ENCODE measurements around the gene LDLRAP1. TPM values are rescaled to one million over a fixed set of nuclear protein-coding genes. Genes with fewer than 3 reads are reported as not detected.

LDLRAP1 gene
- total and polyA plus RNA-seq, 7 experiments from 2014 or later, result 28.1 to 853 (median 301) TPM

DNA sequence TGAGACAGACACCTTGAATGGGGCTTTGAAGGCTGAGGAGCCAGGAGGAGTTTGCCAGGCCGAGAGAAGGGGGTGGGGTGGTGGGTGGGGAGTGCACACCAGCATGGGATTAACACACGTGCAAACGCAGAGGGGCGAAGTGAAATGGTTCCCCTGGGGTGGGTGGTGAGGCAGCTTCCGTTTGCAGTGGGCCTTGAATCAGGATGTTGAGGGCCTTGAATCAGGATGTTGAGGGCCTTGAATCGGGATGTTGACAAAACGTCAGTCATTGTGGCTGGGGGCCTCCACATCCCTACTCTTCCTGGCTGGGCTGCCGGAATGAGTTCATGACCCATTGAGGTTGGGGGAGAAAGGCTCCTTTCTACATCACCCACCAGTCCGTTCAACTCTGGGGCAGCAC lies 16.6 kb downstream of the LDLRAP1 start:
- H3K27ac ChIP-seq (ENCODE audit: low read depth, low read length), result peak overlapping the region; percentile 83
- intact Hi-C loops (cut with micrococcal nuclease), result loop anchor here in 1 of 2 donors (5.0 to 10.0 kb wide), 4 partner anchors 313 to 1145 kb away; partner anchors contain the start of genes NIPAL3, RSRP1, SRRM1 and STPG1
- no peak overlapping the region for H3K4me3 ChIP-seq (ENCODE audit: low read length)
- peak overlapping the region in 9 of 10 donors; percentile 17 to 99 (median 70) for H3K4me3 Mint-ChIP-seq
- ChIA-PET POLR2A (interaction anchor here (7.3 to 15.3 kb wide), 2 partner anchors 8 to 15 kb away, joined by 137 to 442 read pairs; partner anchors contain the start of gene LDLRAP1), CTCF (interaction anchor here (1.2 kb wide), 1 partner anchor 9 kb away, joined by 3 read pairs; no protein-coding TSS in a partner anchor)
- H3K27me3 ChIP-seq (ENCODE audit: control insufficient read depth in 2 of 2, insufficient read depth in 2 of 2, low read length in 2 of 2), result no peaks in the 10 kb centered on the region
- peak in 1 of 9 donors; percentile 28 for DNase-seq
- H3K27me3 Mint-ChIP-seq, result no peaks in the 10 kb centered on the region
- peaks cover 74 to 84% of the 10 kb centered on the region in 2 donors for H3K4me1 ChIP-seq (ENCODE audit: control insufficient read depth in 2 of 2, insufficient read depth in 2 of 2, low read length in 2 of 2)
- ATAC-seq, result no peak
- peaks cover 0 to 2% (median 0%) of the 10 kb centered on the region in 11 donors for H3K9me3 Mint-ChIP-seq
- H3K9me3 ChIP-seq (ENCODE audit: control insufficient read depth in 2 of 3, low read length in 3 of 3), result no peaks in the 10 kb centered on the region
- H3K36me3 Mint-ChIP-seq, result peaks cover 12 to 52% (median 37%) of the 10 kb centered on the region in 5 donors
- peak overlapping the region in 8 of 9 donors; percentile 90 to 99 (median 98) for H3K27ac Mint-ChIP-seq
- H3K36me3 ChIP-seq (ENCODE audit: control insufficient read depth in 2 of 3, insufficient read depth in 3 of 3, low read length in 3 of 3), result peaks cover 5 to 62% (median 14%) of the 10 kb centered on the region in 3 experiments
- peaks cover 56 to 89% (median 69%) of the 10 kb centered on the region in 7 donors for H3K4me1 Mint-ChIP-seq

DNA sequence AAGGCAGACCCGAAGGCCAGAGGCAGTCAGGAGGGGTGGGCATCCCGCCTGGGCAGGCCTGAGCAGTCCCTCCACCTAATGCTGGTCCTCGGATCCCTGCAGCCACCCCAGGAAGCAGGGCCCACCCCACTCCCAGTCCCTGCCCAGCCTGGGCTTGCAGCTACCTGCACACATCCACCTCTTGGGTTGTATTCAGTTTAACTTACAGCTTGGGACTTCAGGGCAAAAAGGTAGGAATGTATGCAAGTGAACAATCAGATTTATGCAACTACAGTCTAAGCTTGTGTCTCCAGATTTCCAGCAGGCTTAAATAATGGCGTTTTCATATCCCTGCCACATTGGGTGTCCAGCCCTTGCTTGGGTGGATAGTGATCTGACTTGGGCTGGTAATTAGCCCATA lies 17.4 kb downstream of the LDLRAP1 start:
- peak overlapping the region in 9 of 10 donors; percentile 80 to 100 (median 98) for H3K4me3 Mint-ChIP-seq
- Histone ChIP-seq H3K27ac (ENCODE audit: low read depth, low read length) (peak overlapping the region; percentile 83), H3K4me1 (ENCODE audit: control insufficient read depth in 2 of 2, insufficient read depth in 2 of 2, low read length in 2 of 2) (peaks cover 70 to 89% of the 10 kb centered on the region in 2 donors), H3K36me3 (ENCODE audit: control insufficient read depth in 2 of 3, insufficient read depth in 3 of 3, low read length in 3 of 3) (peaks cover 5 to 56% (median 14%) of the 10 kb centered on the region in 3 experiments), H3K27me3 (ENCODE audit: control insufficient read depth in 2 of 2, insufficient read depth in 2 of 2, low read length in 2 of 2) (no peaks in the 10 kb centered on the region), H3K9me3 (ENCODE audit: control insufficient read depth in 2 of 3, low read length in 3 of 3) (no peaks in the 10 kb centered on the region), H3K4me3 (ENCODE audit: low read length) (peak overlapping the region; percentile 65)
- no peaks in the 10 kb centered on the region for H3K27me3 Mint-ChIP-seq
- peaks cover 0 to 2% (median 0%) of the 10 kb centered on the region in 11 donors for H3K9me3 Mint-ChIP-seq
- ChIA-PET POLR2A (interaction anchor here (0.8 to 15.3 kb wide), 4 partner anchors 9 to 129 kb away, joined by 3 to 442 read pairs (median 5); partner anchors contain the start of gene LDLRAP1), CTCF (interaction anchor here (0.8 to 1.3 kb wide), 4 partner anchors 9 to 57 kb away, joined by 3 to 7 read pairs (median 4); partner anchors contain the start of gene LDLRAP1)
- no peak for ATAC-seq
- intact Hi-C loops (cut with micrococcal nuclease), result loop anchor here in 1 of 2 donors (5.0 to 10.0 kb wide), 4 partner anchors 313 to 1146 kb away; partner anchors contain the start of genes NIPAL3, RSRP1, SRRM1 and STPG1
- H3K27ac Mint-ChIP-seq, result peak overlapping the region; percentile 90 to 99 (median 98)
- peaks cover 12 to 51% (median 36%) of the 10 kb centered on the region in 5 donors for H3K36me3 Mint-ChIP-seq
- no peak for DNase-seq
- peaks cover 59 to 88% (median 71%) of the 10 kb centered on the region in 7 donors for H3K4me1 Mint-ChIP-seq

DNA sequence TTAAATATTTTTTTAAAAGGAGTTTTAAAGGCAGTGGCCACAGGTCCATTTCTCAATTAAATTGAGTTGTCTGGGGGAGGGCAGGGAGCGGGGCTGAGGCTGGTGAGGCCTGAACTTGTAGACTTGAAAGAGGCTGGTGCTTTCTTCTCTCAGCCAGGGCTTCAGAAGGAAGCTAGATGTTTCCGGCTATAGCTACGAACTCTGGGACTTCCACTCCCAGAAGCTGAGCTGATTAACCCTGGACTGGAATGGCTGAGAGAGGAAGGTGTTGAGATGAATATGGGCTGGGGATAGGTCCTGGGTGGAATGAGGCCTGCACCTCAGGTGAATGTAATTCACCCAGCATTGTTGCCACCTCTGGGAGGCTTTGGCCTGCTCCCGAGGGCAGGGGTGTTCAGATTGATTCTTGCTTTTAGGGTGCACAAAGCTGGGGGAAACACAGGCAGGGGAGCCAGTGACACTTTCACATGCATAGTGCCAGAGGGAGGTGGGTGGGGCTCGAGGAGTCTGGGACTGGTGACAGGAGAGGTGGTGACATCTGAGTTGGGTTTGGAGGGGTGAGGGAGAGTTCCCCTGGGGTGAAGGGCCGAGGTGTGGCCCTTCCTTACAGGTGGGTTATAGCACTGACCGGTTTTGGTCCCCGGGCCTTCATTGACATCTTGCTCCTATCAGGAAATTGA lies 18.2 kb downstream of the LDLRAP1 start:
- peak overlapping the region; percentile 90 to 99 (median 98) for H3K27ac Mint-ChIP-seq
- H3K4me3 Mint-ChIP-seq, result peak overlapping the region; percentile 80 to 100 (median 98)
- peaks cover 18 to 54% (median 34%) of the 10 kb centered on the region in 5 donors for H3K36me3 Mint-ChIP-seq
- H3K27ac ChIP-seq (ENCODE audit: low read depth, low read length), result peak overlapping the region; percentile 83
- peaks cover 69 to 83% of the 10 kb centered on the region in 2 donors for H3K4me1 ChIP-seq (ENCODE audit: control insufficient read depth in 2 of 2, insufficient read depth in 2 of 2, low read length in 2 of 2)
- H3K4me3 ChIP-seq (ENCODE audit: low read length), result peak overlapping the region; percentile 65
- ATAC-seq (no peak), DNase-seq (peak in 3 of 9 donors; percentile 39 to 45 (median 43))
- H3K27me3 Mint-ChIP-seq, result no peaks in the 10 kb centered on the region
- H3K9me3 ChIP-seq (ENCODE audit: control insufficient read depth in 2 of 3, low read length in 3 of 3), result no peaks in the 10 kb centered on the region
- CTCF ChIA-PET, result interaction anchor here (0.8 to 1.5 kb wide), 5 partner anchors 10 to 58 kb away, joined by 3 to 7 read pairs (median 3); partner anchors contain the start of gene LDLRAP1
- H3K9me3 Mint-ChIP-seq, result peaks cover 0 to 2% (median 0%) of the 10 kb centered on the region in 11 donors
- POLR2A ChIA-PET, result interaction anchor here (0.8 to 15.3 kb wide), 7 partner anchors 8 to 129 kb away, joined by 3 to 442 read pairs (median 6); partner anchors contain the start of gene LDLRAP1
- H3K36me3 ChIP-seq (ENCODE audit: control insufficient read depth in 2 of 3, insufficient read depth in 3 of 3, low read length in 3 of 3), result peaks cover 5 to 55% (median 14%) of the 10 kb centered on the region in 3 experiments
- no peaks in the 10 kb centered on the region for H3K27me3 ChIP-seq (ENCODE audit: control insufficient read depth in 2 of 2, insufficient read depth in 2 of 2, low read length in 2 of 2)
- peaks cover 62 to 89% (median 73%) of the 10 kb centered on the region in 7 donors for H3K4me1 Mint-ChIP-seq
- intact Hi-C loops (cut with micrococcal nuclease), result loop anchor here in 1 of 2 donors (1.0 to 10.0 kb wide), 8 partner anchors 12 to 1147 kb away; partner anchors contain the start of genes MACO1, MAN1C1, NIPAL3 and RSRP1

DNA sequence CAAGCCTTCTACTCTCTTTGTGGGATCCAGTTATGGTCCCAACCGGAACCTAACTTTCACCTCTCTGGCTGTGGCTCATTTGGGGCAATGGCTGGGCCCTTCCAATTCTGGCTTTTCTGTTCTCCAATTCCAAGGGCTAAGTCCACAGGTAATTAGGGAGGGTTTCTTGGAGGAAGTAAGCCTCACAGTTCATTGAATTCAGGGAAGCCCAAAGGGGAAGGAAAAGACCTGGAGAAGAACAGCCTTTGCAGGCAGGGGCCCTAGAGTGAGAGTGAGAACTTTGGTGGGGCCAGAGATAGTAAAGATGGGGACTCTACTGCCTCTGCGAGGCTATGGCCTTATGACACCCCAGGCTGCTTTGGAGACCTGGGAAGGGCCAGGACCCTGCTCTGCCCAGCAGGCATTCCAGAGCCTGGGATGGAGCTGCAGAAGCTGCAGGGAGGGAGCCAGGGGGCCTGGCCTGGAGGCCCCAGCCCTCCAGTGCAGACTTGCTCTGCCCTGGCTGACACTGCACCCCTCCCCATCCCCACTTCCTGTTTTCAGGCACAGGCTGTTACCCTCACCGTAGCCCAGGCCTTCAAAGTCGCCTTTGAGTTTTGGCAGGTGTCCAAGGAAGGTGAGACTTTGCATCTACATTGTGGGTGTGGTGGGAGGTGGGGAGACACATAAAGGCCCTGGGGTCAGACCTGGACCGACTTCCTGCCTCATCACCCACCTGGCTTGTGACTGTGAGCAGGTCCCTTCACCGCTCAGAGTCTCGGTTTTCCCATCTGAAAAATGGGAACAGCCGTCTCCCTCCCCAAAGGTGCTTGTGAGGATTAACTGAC lies 18.9 kb downstream of the LDLRAP1 start:
- CTCF ChIA-PET, result interaction anchor here (0.6 to 1.5 kb wide), 2 partner anchors 14 to 23 kb away, joined by 3 read pairs; no protein-coding TSS in a partner anchor
- peaks cover 0 to 2% (median 0%) of the 10 kb centered on the region in 11 donors for H3K9me3 Mint-ChIP-seq

DNA sequence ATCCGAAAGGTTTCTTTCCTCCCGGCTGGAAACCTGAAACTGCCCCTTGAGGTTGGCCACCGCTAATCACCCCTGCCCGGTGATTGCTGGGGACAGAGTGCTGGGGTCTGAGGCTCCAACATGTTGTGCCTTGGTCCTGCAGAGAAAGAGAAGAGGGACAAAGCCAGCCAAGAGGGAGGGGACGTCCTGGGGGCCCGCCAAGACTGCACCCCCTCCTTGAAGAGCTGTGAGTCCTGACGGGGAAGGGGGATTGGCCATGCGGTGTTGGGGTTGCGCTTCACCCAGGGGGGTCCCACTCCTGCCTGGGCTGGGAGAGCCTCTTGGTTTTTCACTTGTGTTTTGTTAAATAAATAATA lies 19.5 kb downstream of the LDLRAP1 start:
- peaks cover 20 to 51% (median 37%) of the 10 kb centered on the region in 5 donors for H3K36me3 Mint-ChIP-seq
- peak overlapping the region; percentile 65 for H3K4me3 ChIP-seq (ENCODE audit: low read length)

More for the DNA sequence above, 18.9 kb downstream of the LDLRAP1 start:
- H3K36me3 Mint-ChIP-seq, result peaks cover 18 to 51% (median 34%) of the 10 kb centered on the region in 5 donors
- intact Hi-C loops (cut with micrococcal nuclease), result loop anchor here in 1 of 2 donors (1.0 to 10.0 kb wide), 8 partner anchors 13 to 1148 kb away; partner anchors contain the start of genes MACO1, MAN1C1, NIPAL3 and RSRP1
- peaks cover 5 to 60% (median 14%) of the 10 kb centered on the region in 3 experiments for H3K36me3 ChIP-seq (ENCODE audit: control insufficient read depth in 2 of 3, insufficient read depth in 3 of 3, low read length in 3 of 3)
- peak overlapping the region; percentile 65 for H3K4me3 ChIP-seq (ENCODE audit: low read length)
- no peaks in the 10 kb centered on the region for H3K9me3 ChIP-seq (ENCODE audit: control insufficient read depth in 2 of 3, low read length in 3 of 3)
- H3K27me3 ChIP-seq (ENCODE audit: control insufficient read depth in 2 of 2, insufficient read depth in 2 of 2, low read length in 2 of 2), result no peaks in the 10 kb centered on the region
- peaks cover 69 to 75% of the 10 kb centered on the region in 2 donors for H3K4me1 ChIP-seq (ENCODE audit: control insufficient read depth in 2 of 2, insufficient read depth in 2 of 2, low read length in 2 of 2)
- peak overlapping the region; percentile 80 to 100 (median 98) for H3K4me3 Mint-ChIP-seq
- peak overlapping the region; percentile 90 to 99 (median 98) for H3K27ac Mint-ChIP-seq
- DNase-seq (peak; percentile 44 to 96 (median 95)), ATAC-seq (peak; percentile 90)
- no peaks in the 10 kb centered on the region for H3K27me3 Mint-ChIP-seq
- peak overlapping the region; percentile 83 for H3K27ac ChIP-seq (ENCODE audit: low read depth, low read length)
- peaks cover 59 to 89% (median 71%) of the 10 kb centered on the region in 7 donors for H3K4me1 Mint-ChIP-seq
- POLR2A ChIA-PET, result interaction anchor here (0.6 to 15.3 kb wide), 7 partner anchors 9 to 258 kb away, joined by 3 to 442 read pairs (median 6); partner anchors contain the start of genes LDLRAP1 and MTFR1L

More for the DNA sequence above, 19.5 kb downstream of the LDLRAP1 start:
- intact Hi-C loops (cut with micrococcal nuclease), result loop anchor here in 1 of 2 donors (1.0 to 10.0 kb wide), 8 partner anchors 14 to 1148 kb away; partner anchors contain the start of genes MACO1, MAN1C1, NIPAL3 and RSRP1
- Mint-ChIP-seq H3K27me3 (no peaks in the 10 kb centered on the region), H3K4me3 (peak overlapping the region; percentile 80 to 100 (median 98)), H3K27ac (peak overlapping the region; percentile 90 to 99 (median 98)), H3K9me3 (peaks cover 0 to 2% (median 0%) of the 10 kb centered on the region in 11 donors), H3K4me1 (peaks cover 58 to 88% (median 71%) of the 10 kb centered on the region in 7 donors)
- Histone ChIP-seq H3K27me3 (ENCODE audit: control insufficient read depth in 2 of 2, insufficient read depth in 2 of 2, low read length in 2 of 2) (no peaks in the 10 kb centered on the region), H3K27ac (ENCODE audit: low read depth, low read length) (peak overlapping the region; percentile 83), H3K4me1 (ENCODE audit: control insufficient read depth in 2 of 2, insufficient read depth in 2 of 2, low read length in 2 of 2) (peaks cover 69 to 70% of the 10 kb centered on the region in 2 donors), H3K9me3 (ENCODE audit: control insufficient read depth in 2 of 3, low read length in 3 of 3) (no peaks in the 10 kb centered on the region), H3K36me3 (ENCODE audit: control insufficient read depth in 2 of 3, insufficient read depth in 3 of 3, low read length in 3 of 3) (peaks cover 5 to 60% (median 12%) of the 10 kb centered on the region in 3 experiments)
- DNase-seq (no peak), ATAC-seq (no peak)
- ChIA-PET CTCF (interaction anchor here (0.6 to 4.1 kb wide), 4 partner anchors 14 to 42 kb away, joined by 3 to 36 read pairs (median 3); no protein-coding TSS in a partner anchor), POLR2A (interaction anchor here (1.1 to 15.3 kb wide), 5 partner anchors 6 to 257 kb away, joined by 3 to 442 read pairs (median 16); partner anchors contain the start of genes LDLRAP1 and MTFR1L)

Data from naive thymus-derived CD4-positive, alpha-beta T cell (primary cell).